ENCODE data around the gene TNS3. TPM values are rescaled to one million over a fixed set of nuclear protein-coding genes. Genes with fewer than 3 reads are reported as not detected.

TNS3 gene
- total RNA-seq, 1 experiment from 2014 or later: 9.5 TPM

DNA sequence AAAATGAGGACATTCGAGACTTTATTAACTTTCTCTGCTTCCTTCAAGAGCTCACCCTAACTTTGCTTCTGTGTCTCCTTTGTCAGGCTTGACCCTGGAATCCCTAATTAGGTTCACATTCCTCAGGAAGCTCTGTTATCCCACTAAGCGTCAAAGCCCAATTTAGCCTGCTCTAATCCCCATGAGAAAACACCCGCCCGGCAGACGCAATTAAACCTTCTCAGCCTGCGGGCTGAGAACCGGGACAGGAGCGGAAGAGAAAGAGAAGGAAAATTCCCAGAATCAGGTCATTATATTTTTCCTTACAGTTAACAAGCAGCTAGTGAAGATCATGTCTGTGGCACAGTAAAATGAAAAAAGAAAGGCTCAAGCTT, 93.0 kb downstream of the TNS3 start:
- no peak overlapping the region for H3K9ac ChIP-seq (ENCODE audit: extremely low read depth, insufficient read length, low read length)
- no peak overlapping the region for H3K27ac Mint-ChIP-seq
- no peaks in the 10 kb centered on the region for H3K23me2 ChIP-seq (ENCODE audit: insufficient read length, low read depth, low read length, poor library complexity, severe bottlenecking)
- H3K79me2 ChIP-seq (ENCODE audit: insufficient read depth, low read length): no peaks in the 10 kb centered on the region
- H2BK120ac ChIP-seq (ENCODE audit: low read depth, low read length, poor library complexity, severe bottlenecking): no peak overlapping the region
- H3K18ac ChIP-seq (ENCODE audit: insufficient read length, low read depth, low read length): no peak overlapping the region
- no peak overlapping the region for H4K8ac ChIP-seq (replicated peaks; ENCODE audit: insufficient read length, low read depth, low read length)
- H3K23ac ChIP-seq (ENCODE audit: insufficient read length, low read depth, low read length): no peak overlapping the region
- no CpG with 5 or more reads among the region's 8 CpGs for WGBS (ENCODE audit: extremely low coverage, insufficient read length, low lambda C conversion rate)
- H3K4me1 ChIP-seq (ENCODE audit: insufficient read depth, low read length): peaks cover 3% of the 10 kb centered on the region; the same call in 1 of the 2 replicates
- no peaks in the 10 kb centered on the region for H4K20me1 ChIP-seq (ENCODE audit: control insufficient read depth, insufficient read depth, insufficient read length)
- H3K4ac ChIP-seq (ENCODE audit: low read depth, low read length): no peak overlapping the region
- no peak overlapping the region for H2AK5ac ChIP-seq (ENCODE audit: insufficient read length, low read length)
- no peak overlapping the region; a peak in 1 of 5 replicates for H3K4me3 Mint-ChIP-seq
- no peak for DNase-seq
- no peaks in the 10 kb centered on the region for H3K9me3 ChIP-seq (ENCODE audit: control insufficient read depth, low read depth, low read length)
- no peak overlapping the region for H4K91ac ChIP-seq (ENCODE audit: insufficient read length, low read depth, low read length)
- no peaks in the 10 kb centered on the region; the same call in 1 of the 2 replicates for H3K27me3 ChIP-seq (ENCODE audit: insufficient read depth, low read length)
- no peak overlapping the region for H2BK12ac ChIP-seq (ENCODE audit: insufficient read length, low read depth, low read length)
- no peaks in the 10 kb centered on the region for H3K79me1 ChIP-seq (ENCODE audit: insufficient read depth, low read depth, low read length, poor library complexity, severe bottlenecking)
- no peak overlapping the region for H2AFZ ChIP-seq (ENCODE audit: low read length)
- peaks cover 22 to 34% of the 10 kb centered on the region in 2 experiments for H3K4me1 Mint-ChIP-seq
- H2BK20ac ChIP-seq (ENCODE audit: low read depth, low read length, poor library complexity, severe bottlenecking): no peak overlapping the region
- H2BK15ac ChIP-seq (ENCODE audit: low read depth, low read length): no peak overlapping the region
- no peak overlapping the region for H4K5ac ChIP-seq (ENCODE audit: insufficient read length, low read depth, low read length)
- no peak overlapping the region for H3T11ph ChIP-seq (ENCODE audit: low read length)
- no peak overlapping the region for H2BK5ac ChIP-seq (ENCODE audit: insufficient read length, low read length)
- H3K14ac ChIP-seq (ENCODE audit: insufficient read depth, low read length): no peak overlapping the region
- peaks cover 84% of the 10 kb centered on the region for H3K27me3 Mint-ChIP-seq (ENCODE audit: low read depth)
- no peak overlapping the region for H3K27ac ChIP-seq (ENCODE audit: insufficient read length, low read depth, low read length)
- peaks cover 5% of the 10 kb centered on the region in 2 experiments; a peak in 3 of 5 replicates for H3K9me3 Mint-ChIP-seq
- no peak overlapping the region for H3K4me2 ChIP-seq (ENCODE audit: insufficient read depth, insufficient read length, low read length)
- TF ChIP-seq, protein P1, sequence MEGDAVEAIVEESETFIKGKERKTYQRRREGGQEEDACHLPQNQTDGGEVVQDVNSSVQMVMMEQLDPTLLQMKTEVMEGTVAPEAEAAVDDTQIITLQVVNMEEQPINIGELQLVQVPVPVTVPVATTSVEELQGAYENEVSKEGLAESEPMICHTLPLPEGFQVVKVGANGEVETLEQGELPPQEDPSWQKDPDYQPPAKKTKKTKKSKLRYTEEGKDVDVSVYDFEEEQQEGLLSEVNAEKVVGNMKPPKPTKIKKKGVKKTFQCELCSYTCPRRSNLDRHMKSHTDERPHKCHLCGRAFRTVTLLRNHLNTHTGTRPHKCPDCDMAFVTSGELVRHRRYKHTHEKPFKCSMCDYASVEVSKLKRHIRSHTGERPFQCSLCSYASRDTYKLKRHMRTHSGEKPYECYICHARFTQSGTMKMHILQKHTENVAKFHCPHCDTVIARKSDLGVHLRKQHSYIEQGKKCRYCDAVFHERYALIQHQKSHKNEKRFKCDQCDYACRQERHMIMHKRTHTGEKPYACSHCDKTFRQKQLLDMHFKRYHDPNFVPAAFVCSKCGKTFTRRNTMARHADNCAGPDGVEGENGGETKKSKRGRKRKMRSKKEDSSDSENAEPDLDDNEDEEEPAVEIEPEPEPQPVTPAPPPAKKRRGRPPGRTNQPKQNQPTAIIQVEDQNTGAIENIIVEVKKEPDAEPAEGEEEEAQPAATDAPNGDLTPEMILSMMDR (conservative IDR thresholded peaks at IDR 0.05): no peak
- no peak overlapping the region for H3K56ac ChIP-seq (ENCODE audit: insufficient read length, low read depth, low read length)
- H3K36me3 Mint-ChIP-seq (ENCODE audit: insufficient read depth in 1 of 3, low read depth in 3 of 3): peaks cover 0 to 15% (median 4%) of the 10 kb centered on the region in 3 experiments; a peak in 6 of 7 replicates
